Suprapubic skin (tissue), 4 donors: ENCODE measurements around the gene C10orf62.

ENCODE experiments used
- CTCF ChIP-seq, 2 donors: fragments of 200-600 bp in 1 of 2; fragments of 450-650 bp in 1 of 2; sonication (generic) in 1 of 2; IDR thresholded peaks; one replicate each; pipeline ENCODE4 v1.5.1; 2016 to 2019; ENCODE audit warnings: antibody characterized with exemption in 2 of 2, mild to moderate bottlenecking in 1 of 2, moderate library complexity in 1 of 2
- POLR2A ChIP-seq, 2 donors: fragments of 450-650 bp; IDR thresholded peaks; one replicate each; pipeline ENCODE4 v1.6.1; 2017; ENCODE audit warnings: antibody characterized with exemption in 2 of 2, mild to moderate bottlenecking in 2 of 2, moderate library complexity in 2 of 2
- POLR2AphosphoS5 ChIP-seq, 3 donors: sonication (generic); formaldehyde crosslinking; IDR thresholded peaks; one replicate each; pipeline ENCODE4 v1.6.1; 2017; ENCODE audit warnings: antibody characterized with exemption in 3 of 3

DNA sequence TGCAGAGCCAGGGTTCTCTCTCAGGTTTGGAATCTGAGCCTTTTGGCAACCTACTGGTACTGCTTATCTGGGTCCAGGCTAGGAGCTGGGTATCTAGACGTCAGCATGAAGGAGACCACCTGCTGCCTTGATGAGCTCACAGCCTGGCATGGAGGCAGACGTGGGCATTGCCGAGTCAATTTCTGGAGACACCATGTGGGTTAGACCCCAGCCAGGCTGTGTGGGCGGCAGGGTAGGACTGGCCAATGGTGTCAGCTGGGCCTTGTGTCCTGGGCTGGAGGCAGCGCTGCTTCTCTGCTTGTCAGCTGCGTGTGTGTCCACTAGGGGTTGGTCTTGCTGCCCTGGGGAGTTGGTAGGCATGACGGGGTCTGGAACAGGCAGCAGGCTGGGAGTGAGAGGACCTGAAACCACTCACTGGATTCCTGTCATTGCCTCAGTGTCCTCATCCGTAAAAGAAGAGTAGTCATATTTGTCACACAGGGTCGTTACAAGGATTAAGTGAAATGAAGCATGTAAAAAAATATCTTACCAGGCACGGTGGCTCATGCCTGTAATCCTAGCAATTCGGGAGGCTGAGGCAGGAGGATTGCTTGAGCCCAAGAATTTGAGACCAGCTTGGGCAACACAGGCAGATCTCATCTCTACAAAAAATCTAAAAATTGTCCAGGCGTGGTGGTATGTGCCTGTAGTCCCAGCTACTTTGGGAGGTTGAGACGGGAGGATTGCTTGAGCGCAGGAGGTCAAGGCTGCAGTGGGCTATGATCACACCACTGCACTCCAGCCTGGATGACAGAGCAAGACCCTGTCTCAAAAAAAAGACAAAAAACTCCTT lies 48.6 kb upstream of the C10orf62 start:
- TF ChIP-seq POLR2A (IDR thresholded peaks at IDR 0.05) (no peak), CTCF (IDR thresholded peaks at IDR 0.05) (no peak), POLR2AphosphoS5 (IDR thresholded peaks at IDR 0.05) (no peak)
